Caco-2 (cell line): Measurements from ENCODE around the gene CXCR5. TPM values are rescaled to one million over a fixed set of nuclear protein-coding genes. Genes with fewer than 3 reads are reported as not detected.
A peak's percentile ranks its signal among the peaks of the same experiment; 100 is the strongest.

Experiments used
- BruUV-seq: library from RNA; stranded (reverse); fragments of 400-500 nt; replicated peaks from 2 replicates; lab custom pipeline; 2021; lab: Mats Ljungman, UMichigan
- CTCF ChIA-PET: fragments of 300-600 bp; sonication (Branson Sonifier 250); formaldehyde crosslinking; loops from one replicate; lab custom pipeline; 2022; ENCODE audit warnings: antibody characterized with exemption; lab: Charles Lee
- POLR2A ChIA-PET: fragments of 300-600 bp; sonication (Branson Sonifier 250); formaldehyde crosslinking; loops from one replicate; lab custom pipeline; 2022; ENCODE audit warnings: antibody characterized with exemption; lab: Charles Lee
- DNase-seq, 2 experiments: peaks; one replicate each; pipeline versions ENCODE4 v3.0.0 to v3.0.0-alpha.2; 2020 to 2022
- H3K27me3 ChIP-seq: replicated peaks from 2 replicates; pipeline ENCODE4 v1.6.0; 2011; ENCODE audit warnings: low read length; ENCODE audit not compliant: control insufficient read depth, insufficient read depth
- H3K36me3 ChIP-seq: 2 replicates; pipeline ENCODE4 v1.5.1; 2011; ENCODE audit warnings: low read length; ENCODE audit not compliant: control insufficient read depth, insufficient read depth
- H3K4me1 ChIP-seq: fragments of 250-450 bp; sonication (Bioruptor Pico); 2 replicates; pipeline ENCODE4 v1.5.1; 2020; ENCODE audit warnings: mild to moderate bottlenecking
- H3K4me3 ChIP-seq: 2 replicates; pipeline ENCODE4 v1.5.1; 2011; ENCODE audit warnings: low read depth, mild to moderate bottlenecking, control low read depth, low read length
- H3K9me3 ChIP-seq: fragments of 250-450 bp; sonication (Bioruptor Pico); 2 replicates; pipeline ENCODE4 v1.5.1; 2020; ENCODE audit warnings: mild to moderate bottlenecking, moderate library complexity
- H3K27ac Mint-ChIP-seq: one replicate; pipeline ENCODE4 v1.8.0; 2022; ENCODE audit warnings: mixed read lengths; ENCODE audit not compliant: unreplicated experiment
- H3K27me3 Mint-ChIP-seq: one replicate; pipeline ENCODE4 v1.8.0; 2022; ENCODE audit warnings: mixed read lengths; ENCODE audit not compliant: insufficient read depth, unreplicated experiment
- H3K36me3 Mint-ChIP-seq: one replicate; pipeline ENCODE4 v1.8.0; 2022; ENCODE audit warnings: mild to moderate bottlenecking, mixed read lengths; ENCODE audit not compliant: insufficient read depth, unreplicated experiment
- H3K4me1 Mint-ChIP-seq: one replicate; pipeline ENCODE4 v1.8.0; 2022; ENCODE audit warnings: low read depth, mixed read lengths; ENCODE audit not compliant: unreplicated experiment
- H3K4me3 Mint-ChIP-seq: one replicate; pipeline ENCODE4 v1.8.0; 2022; ENCODE audit warnings: mild to moderate bottlenecking, moderate library complexity, mixed read lengths; ENCODE audit not compliant: unreplicated experiment
- H3K9me3 Mint-ChIP-seq: one replicate; pipeline ENCODE4 v1.8.0; 2022; ENCODE audit warnings: mixed read lengths; ENCODE audit not compliant: unreplicated experiment
- intact Hi-C: fragments of 100-400 bp; cut with micrococcal nuclease; formaldehyde crosslinking; loops from one replicate; pipeline ENCODE4 v1.10.0; 2022; ENCODE audit not compliant: unreplicated experiment
- total RNA-seq: library from RNA; stranded (reverse); gene quantifications from 2 replicates; pipeline ENCODE4 v1.2.3, GENCODE V29; 2022
- TF ChIP-seq, protein P1 (sequence below), 2 experiments: fragments of 200-600 bp in 1 of 2; IDR thresholded peaks; 1 replicate in 1 of 2; 2 replicates in 1 of 2; pipeline versions ENCODE4 v1.5.1 to v1.8.0; 2011 to 2022; ENCODE audit warnings: antibody characterized with exemption in 1 of 2, control low read depth in 1 of 2, inconsistent platforms in 1 of 2, low read depth in 1 of 2, low read length in 1 of 2, mild to moderate bottlenecking in 1 of 2, moderate library complexity in 1 of 2; ENCODE audit not compliant: insufficient read depth in 1 of 2, severe bottlenecking in 1 of 2, unreplicated experiment in 1 of 2

The CXCR5 gene
- total RNA-seq, 1 experiment from 2014 or later, result not detected

DNA sequence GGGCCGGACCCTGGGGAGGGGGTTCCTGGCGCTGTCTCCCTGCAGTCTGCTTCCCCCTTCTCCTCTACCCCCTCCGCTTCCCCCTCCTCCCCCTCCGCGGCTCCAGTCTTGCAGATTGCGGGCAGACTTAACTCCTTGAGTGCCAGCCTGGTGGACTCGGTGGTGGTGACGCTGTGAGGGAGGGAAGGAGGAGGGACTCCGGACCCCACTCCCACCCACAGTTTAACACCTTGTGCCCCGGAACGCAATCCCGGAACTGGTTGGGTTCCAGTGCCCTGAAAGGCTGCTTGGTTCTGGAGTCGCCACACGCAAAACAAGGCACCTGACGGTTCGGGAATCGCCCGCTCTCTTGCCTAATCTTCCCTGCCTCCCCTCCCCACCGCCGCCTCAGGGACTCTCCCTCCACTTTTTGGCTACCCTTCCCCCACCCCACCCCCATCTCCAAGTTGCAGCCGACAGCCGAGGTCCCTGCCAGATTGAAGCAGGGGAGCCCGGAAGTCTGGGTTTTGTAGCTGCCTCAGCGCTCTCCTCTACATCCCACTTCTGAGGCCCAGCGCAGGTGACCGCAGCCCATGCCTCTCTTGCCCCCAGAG lies 45.9 kb downstream of the CXCR5 start:
- TF ChIP-seq, protein P1, sequence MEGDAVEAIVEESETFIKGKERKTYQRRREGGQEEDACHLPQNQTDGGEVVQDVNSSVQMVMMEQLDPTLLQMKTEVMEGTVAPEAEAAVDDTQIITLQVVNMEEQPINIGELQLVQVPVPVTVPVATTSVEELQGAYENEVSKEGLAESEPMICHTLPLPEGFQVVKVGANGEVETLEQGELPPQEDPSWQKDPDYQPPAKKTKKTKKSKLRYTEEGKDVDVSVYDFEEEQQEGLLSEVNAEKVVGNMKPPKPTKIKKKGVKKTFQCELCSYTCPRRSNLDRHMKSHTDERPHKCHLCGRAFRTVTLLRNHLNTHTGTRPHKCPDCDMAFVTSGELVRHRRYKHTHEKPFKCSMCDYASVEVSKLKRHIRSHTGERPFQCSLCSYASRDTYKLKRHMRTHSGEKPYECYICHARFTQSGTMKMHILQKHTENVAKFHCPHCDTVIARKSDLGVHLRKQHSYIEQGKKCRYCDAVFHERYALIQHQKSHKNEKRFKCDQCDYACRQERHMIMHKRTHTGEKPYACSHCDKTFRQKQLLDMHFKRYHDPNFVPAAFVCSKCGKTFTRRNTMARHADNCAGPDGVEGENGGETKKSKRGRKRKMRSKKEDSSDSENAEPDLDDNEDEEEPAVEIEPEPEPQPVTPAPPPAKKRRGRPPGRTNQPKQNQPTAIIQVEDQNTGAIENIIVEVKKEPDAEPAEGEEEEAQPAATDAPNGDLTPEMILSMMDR (IDR thresholded peaks at IDR 0.05; ENCODE audit: insufficient read depth in 1 of 2, low read depth in 1 of 2, low read length in 1 of 2, severe bottlenecking in 1 of 2, unreplicated experiment in 1 of 2), result peak in 1 of 2 experiments; percentile 0
- peaks cover 17% of the 10 kb centered on the region for H3K4me1 Mint-ChIP-seq
- DNase-seq, result peak; percentile 97 to 99
- peaks cover 16% of the 10 kb centered on the region for H3K4me1 ChIP-seq
- peak overlapping the region; percentile 64 for H3K4me3 ChIP-seq
- POLR2A ChIA-PET, result interaction anchor here (0.6 to 4.3 kb wide), 9 partner anchors 12 to 172 kb away, joined by 3 to 171 read pairs (median 6); partner anchors contain the start of genes DDX6 and DPAGT1
- H3K9me3 Mint-ChIP-seq, result no peaks in the 10 kb centered on the region
- intact Hi-C loops, result loop anchor here (1.0 to 5.0 kb wide), 5 partner anchors 19 to 270 kb away; no protein-coding TSS in a partner anchor
- no TSS peak for BruUV-seq
- H3K4me3 Mint-ChIP-seq, result peak overlapping the region; percentile 79
- no peaks in the 10 kb centered on the region for H3K27me3 Mint-ChIP-seq
- H3K27me3 ChIP-seq, result no peaks in the 10 kb centered on the region
- CTCF ChIA-PET, result interaction anchor here (0.5 to 4.9 kb wide), 21 partner anchors 9 to 267 kb away, joined by 3 to 170 read pairs (median 4); partner anchors contain the start of genes DDX6, RPS25 and TRAPPC4
- H3K27ac Mint-ChIP-seq, result peak overlapping the region; percentile 84
- H3K36me3 Mint-ChIP-seq, result peaks cover 28% of the 10 kb centered on the region
- no peaks in the 10 kb centered on the region for H3K9me3 ChIP-seq
- H3K36me3 ChIP-seq, result no peaks in the 10 kb centered on the region

DNA sequence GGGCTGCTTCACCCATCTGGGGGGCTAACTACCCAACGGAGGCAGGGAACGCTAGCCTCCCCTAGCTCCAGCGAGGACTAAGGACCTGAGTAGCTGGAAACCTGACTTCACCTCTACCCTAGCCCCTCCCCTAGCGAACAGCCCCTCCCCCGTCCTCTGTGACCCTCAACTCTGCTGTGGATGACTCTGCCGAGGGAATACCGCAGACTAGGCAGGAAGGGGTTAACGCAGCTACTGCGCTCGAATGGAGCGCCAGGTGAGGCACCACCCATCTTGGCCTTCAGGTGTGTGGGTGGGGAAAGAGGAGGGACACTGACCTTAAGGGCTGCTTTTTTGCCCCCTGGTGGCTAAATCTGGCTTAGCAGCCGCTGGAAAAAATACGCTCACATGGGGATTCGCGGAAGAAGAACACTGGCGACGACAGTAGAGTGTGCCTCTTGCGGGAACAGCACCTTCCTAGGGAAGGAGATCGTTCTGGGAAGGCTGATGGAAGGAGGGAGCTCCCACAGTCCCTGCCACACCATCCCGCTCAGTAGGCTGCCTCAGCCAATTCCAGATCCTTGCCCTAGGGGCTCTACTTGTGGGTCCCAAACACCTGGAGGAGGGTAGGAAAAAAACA lies 46.5 kb downstream of the CXCR5 start:
- CTCF ChIA-PET, result interaction anchor here (0.5 to 4.9 kb wide), 23 partner anchors 8 to 266 kb away, joined by 3 to 170 read pairs (median 4); partner anchors contain the start of genes DDX6, RPS25 and TRAPPC4

More for the DNA sequence above, 46.5 kb downstream of the CXCR5 start:
- Mint-ChIP-seq H3K4me1 (peaks cover 17% of the 10 kb centered on the region), H3K36me3 (peaks cover 28% of the 10 kb centered on the region), H3K9me3 (no peaks in the 10 kb centered on the region), H3K27ac (peak overlapping the region; percentile 84), H3K4me3 (peak overlapping the region; percentile 79), H3K27me3 (no peaks in the 10 kb centered on the region)
- DNase-seq, result peak; percentile 99 to 100
- intact Hi-C loops, result loop anchor here (1.0 to 5.0 kb wide), 4 partner anchors 18 to 271 kb away; no protein-coding TSS in a partner anchor
- Histone ChIP-seq H3K36me3 (no peaks in the 10 kb centered on the region), H3K27me3 (no peaks in the 10 kb centered on the region), H3K4me3 (peak overlapping the region; percentile 64), H3K4me1 (peaks cover 16% of the 10 kb centered on the region), H3K9me3 (no peaks in the 10 kb centered on the region)
- no TSS peak for BruUV-seq
- POLR2A ChIA-PET, result interaction anchor here (0.6 to 4.3 kb wide), 9 partner anchors 12 to 172 kb away, joined by 3 to 171 read pairs (median 6); partner anchors contain the start of genes DDX6 and DPAGT1
- TF ChIP-seq, protein P1 (IDR thresholded peaks at IDR 0.05; ENCODE audit: insufficient read depth in 1 of 2, low read depth in 1 of 2, low read length in 1 of 2, severe bottlenecking in 1 of 2, unreplicated experiment in 1 of 2), result peak; percentile 99
